WTC11 (cell line): ENCODE measurements around the gene NXN. TPM values are rescaled to one million over a fixed set of nuclear protein-coding genes. Genes with fewer than 3 reads are reported as not detected.

ENCODE experiments used
- ATF1 ChIP-seq: sonication (generic); formaldehyde crosslinking; IDR thresholded peaks from 2 replicates; pipeline ENCODE4 v1.8.1; 2023; ENCODE audit warnings: mild to moderate bottlenecking, moderate library complexity, missing genetic modification reagents
- CTCF ChIP-seq: fragments of 200-600 bp; IDR thresholded peaks from 2 replicates; pipeline ENCODE4 v1.8.0; 2022; ENCODE audit warnings: antibody characterized with exemption
- ELF4 ChIP-seq: sonication (generic); formaldehyde crosslinking; IDR thresholded peaks from 2 replicates; pipeline ENCODE4 v1.8.1; 2022; ENCODE audit warnings: low read depth, mild to moderate bottlenecking, moderate library complexity, missing genetic modification reagents
- ERG ChIP-seq: fragments of 250-450 bp; sonication (Bioruptor Pico); IDR thresholded peaks from 2 replicates; pipeline ENCODE4 v1.8.0; 2021; ENCODE audit warnings: mild to moderate bottlenecking
- FOXK1 ChIP-seq: sonication (generic); formaldehyde crosslinking; IDR thresholded peaks from 2 replicates; pipeline ENCODE4 v1.8.0; 2022; ENCODE audit warnings: mild to moderate bottlenecking, moderate library complexity, missing genetic modification reagents
- JUN ChIP-seq: sonication (generic); formaldehyde crosslinking; IDR thresholded peaks from 2 replicates; pipeline ENCODE4 v1.8.0; 2023; ENCODE audit warnings: mild to moderate bottlenecking, missing genetic modification reagents
- PRDM15 ChIP-seq: sonication (generic); formaldehyde crosslinking; IDR thresholded peaks from 2 replicates; pipeline ENCODE4 v1.8.0; 2022; ENCODE audit warnings: missing genetic modification reagents
- SMAD3 ChIP-seq: sonication (generic); formaldehyde crosslinking; IDR thresholded peaks from 2 replicates; pipeline ENCODE4 v1.8.0; 2022; ENCODE audit warnings: missing genetic modification reagents, mild to moderate bottlenecking, borderline replicate concordance
- TCF7 ChIP-seq: sonication (generic); formaldehyde crosslinking; IDR thresholded peaks from 2 replicates; pipeline ENCODE4 v1.8.0; 2022; ENCODE audit warnings: mild to moderate bottlenecking, low read depth, missing genetic modification reagents, moderate library complexity
- TP53 ChIP-seq: sonication (generic); formaldehyde crosslinking; IDR thresholded peaks from 2 replicates; pipeline ENCODE4 v1.8.1; 2023; ENCODE audit warnings: mild to moderate bottlenecking, missing genetic modification reagents
- ZNF138 ChIP-seq: sonication (generic); formaldehyde crosslinking; conservative IDR thresholded peaks from 2 replicates; pipeline ENCODE4 v1.8.1; 2022; ENCODE audit warnings: mild to moderate bottlenecking, moderate library complexity, missing genetic modification reagents
- ZNF219 ChIP-seq: sonication (generic); formaldehyde crosslinking; IDR thresholded peaks from 2 replicates; pipeline ENCODE4 v1.8.0; 2023; ENCODE audit warnings: missing genetic modification reagents, mild to moderate bottlenecking, borderline replicate concordance
- ZNF281 ChIP-seq: sonication (generic); formaldehyde crosslinking; IDR thresholded peaks from 2 replicates; pipeline ENCODE4 v1.8.0; 2023; ENCODE audit warnings: mild to moderate bottlenecking, missing genetic modification reagents
- ZNF416 ChIP-seq: fragments of 250-450 bp; sonication (Bioruptor Pico); IDR thresholded peaks from 2 replicates; pipeline ENCODE4 v1.9.0; 2021; ENCODE audit warnings: mild to moderate bottlenecking, inconsistent platforms
- ZNF512 ChIP-seq: sonication (generic); formaldehyde crosslinking; IDR thresholded peaks from 2 replicates; pipeline ENCODE4 v1.8.1; 2022; ENCODE audit warnings: missing genetic modification reagents, borderline replicate concordance
- total RNA-seq: library from RNA; stranded (reverse); gene quantifications from 3 replicates; pipeline ENCODE4 v1.2.3, GENCODE V29; 2021
- TF ChIP-seq, protein P1 (sequence below): sonication (generic); formaldehyde crosslinking; IDR thresholded peaks from 2 replicates; pipeline ENCODE4 v1.8.0; 2022; ENCODE audit warnings: mild to moderate bottlenecking, missing genetic modification reagents
- TF ChIP-seq, protein P2 (sequence below): fragments of 250-450 bp; sonication (Bioruptor Pico); conservative IDR thresholded peaks from 2 replicates; pipeline ENCODE4 v1.9.0; 2021; ENCODE audit warnings: mild to moderate bottlenecking
- TF ChIP-seq, protein P3 (sequence below): sonication (generic); formaldehyde crosslinking; IDR thresholded peaks from 2 replicates; pipeline ENCODE4 v1.8.1; 2022; ENCODE audit warnings: low read depth, missing genetic modification reagents, borderline replicate concordance
- TF ChIP-seq, protein P4 (sequence below): sonication (generic); formaldehyde crosslinking; IDR thresholded peaks from 2 replicates; pipeline ENCODE4 v1.8.0; 2022; ENCODE audit warnings: mild to moderate bottlenecking, missing genetic modification reagents

NXN gene
- total RNA-seq, 1 experiment from 2014 or later, result 96.8 TPM

DNA sequence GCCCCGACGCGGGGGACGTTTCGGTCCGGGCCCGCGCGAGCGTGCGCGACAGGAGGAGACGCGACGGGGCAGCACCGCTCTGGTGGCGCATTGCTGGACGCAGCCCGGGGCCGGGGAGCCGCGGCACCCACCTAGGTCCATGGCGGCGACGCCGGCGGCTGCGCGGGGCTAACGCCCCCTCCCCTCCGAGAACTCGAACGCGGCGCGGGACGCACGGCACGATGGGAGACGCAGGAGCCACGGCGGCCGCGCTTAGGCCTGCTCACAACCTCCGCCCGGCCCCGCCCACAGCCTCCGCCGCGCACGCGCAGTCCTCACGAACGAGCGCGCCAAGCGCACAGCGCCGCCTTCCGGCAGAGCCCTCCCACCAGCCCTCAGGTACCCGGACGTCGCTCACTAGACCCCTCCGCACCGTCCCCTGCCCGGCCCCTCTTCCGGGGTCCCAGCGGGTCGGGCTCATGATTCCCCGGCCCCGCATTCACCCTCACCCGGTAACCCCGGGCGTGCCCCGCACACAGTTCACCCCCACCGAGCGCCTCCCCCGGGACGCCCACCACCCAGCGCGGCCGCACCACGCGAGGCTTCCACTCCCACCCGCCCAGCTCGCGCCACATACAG, 227.5 kb downstream of the NXN start, which contains the start of gene GEMIN4 (continued):
- TF ChIP-seq ELF4 (CRISPR knock-in tag) (no peak), TP53 (CRISPR knock-in tag) (no peak; the same call in 1 of the 2 replicates), CTCF (peak; percentile 67), SMAD3 (no peak), ZNF512 (CRISPR knock-in tag) (no peak), ZNF416 (no peak), PRDM15 (CRISPR knock-in tag) (peak; percentile 12), FOXK1 (CRISPR knock-in tag) (peak; percentile 85), ERG (CRISPR knock-in tag) (no peak), ATF1 (no peak), ZNF138 (CRISPR knock-in tag) (no peak), ZNF281 (CRISPR knock-in tag) (no peak), ZNF219 (CRISPR knock-in tag) (0 out of 2 replicates have a peak, but pooled peaks have one; percentile 53), JUN (CRISPR knock-in tag) (0 out of 2 replicates have a peak, but pooled peaks have one; percentile 20), TCF7 (CRISPR knock-in tag) (no peak)
- TF ChIP-seq, protein P1, sequence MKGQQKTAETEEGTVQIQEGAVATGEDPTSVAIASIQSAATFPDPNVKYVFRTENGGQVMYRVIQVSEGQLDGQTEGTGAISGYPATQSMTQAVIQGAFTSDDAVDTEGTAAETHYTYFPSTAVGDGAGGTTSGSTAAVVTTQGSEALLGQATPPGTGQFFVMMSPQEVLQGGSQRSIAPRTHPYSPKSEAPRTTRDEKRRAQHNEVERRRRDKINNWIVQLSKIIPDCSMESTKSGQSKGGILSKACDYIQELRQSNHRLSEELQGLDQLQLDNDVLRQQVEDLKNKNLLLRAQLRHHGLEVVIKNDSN (CRISPR knock-in tag), result peak; percentile 57; the same call in 1 of the 2 replicates
- TF ChIP-seq, protein P2, sequence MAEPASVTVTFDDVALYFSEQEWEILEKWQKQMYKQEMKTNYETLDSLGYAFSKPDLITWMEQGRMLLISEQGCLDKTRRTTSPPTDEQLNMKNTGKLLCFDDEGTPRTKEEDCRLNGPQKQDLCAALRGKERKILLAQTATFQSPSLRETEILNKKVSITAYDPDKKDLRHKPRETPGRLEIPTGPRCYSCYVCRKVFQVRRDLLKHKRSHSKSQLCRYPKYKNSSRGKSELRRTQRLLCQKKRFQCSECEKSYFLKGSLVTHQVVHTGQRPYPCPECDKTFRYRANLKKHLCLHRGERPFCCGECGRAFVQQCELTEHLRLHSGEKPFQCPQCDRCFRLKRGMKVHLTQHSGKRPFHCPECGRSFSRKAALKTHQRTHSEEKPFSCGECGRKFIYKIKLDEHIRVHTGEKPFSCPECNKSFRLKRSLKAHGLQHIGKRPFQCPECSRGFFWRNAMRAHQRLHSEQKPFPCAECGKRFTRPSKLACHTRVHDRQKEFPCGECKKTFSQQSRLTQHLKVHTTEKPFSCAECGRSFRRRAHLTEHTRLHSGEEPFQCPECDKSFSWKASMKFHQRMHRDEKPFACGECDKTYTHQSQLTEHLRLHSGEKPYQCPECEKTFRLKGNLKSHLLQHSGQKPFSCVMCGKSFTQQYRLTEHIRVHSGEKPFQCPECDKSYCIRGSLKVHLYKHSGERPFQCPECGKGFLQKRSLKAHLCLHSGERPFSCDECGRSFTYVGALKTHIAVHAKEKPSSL (CRISPR knock-in tag), result no peak
- TF ChIP-seq, protein P3, sequence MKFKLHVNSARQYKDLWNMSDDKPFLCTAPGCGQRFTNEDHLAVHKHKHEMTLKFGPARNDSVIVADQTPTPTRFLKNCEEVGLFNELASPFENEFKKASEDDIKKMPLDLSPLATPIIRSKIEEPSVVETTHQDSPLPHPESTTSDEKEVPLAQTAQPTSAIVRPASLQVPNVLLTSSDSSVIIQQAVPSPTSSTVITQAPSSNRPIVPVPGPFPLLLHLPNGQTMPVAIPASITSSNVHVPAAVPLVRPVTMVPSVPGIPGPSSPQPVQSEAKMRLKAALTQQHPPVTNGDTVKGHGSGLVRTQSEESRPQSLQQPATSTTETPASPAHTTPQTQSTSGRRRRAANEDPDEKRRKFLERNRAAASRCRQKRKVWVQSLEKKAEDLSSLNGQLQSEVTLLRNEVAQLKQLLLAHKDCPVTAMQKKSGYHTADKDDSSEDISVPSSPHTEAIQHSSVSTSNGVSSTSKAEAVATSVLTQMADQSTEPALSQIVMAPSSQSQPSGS (CRISPR knock-in tag), result no peak; the same call in 1 of the 2 replicates
- TF ChIP-seq, protein P4, sequence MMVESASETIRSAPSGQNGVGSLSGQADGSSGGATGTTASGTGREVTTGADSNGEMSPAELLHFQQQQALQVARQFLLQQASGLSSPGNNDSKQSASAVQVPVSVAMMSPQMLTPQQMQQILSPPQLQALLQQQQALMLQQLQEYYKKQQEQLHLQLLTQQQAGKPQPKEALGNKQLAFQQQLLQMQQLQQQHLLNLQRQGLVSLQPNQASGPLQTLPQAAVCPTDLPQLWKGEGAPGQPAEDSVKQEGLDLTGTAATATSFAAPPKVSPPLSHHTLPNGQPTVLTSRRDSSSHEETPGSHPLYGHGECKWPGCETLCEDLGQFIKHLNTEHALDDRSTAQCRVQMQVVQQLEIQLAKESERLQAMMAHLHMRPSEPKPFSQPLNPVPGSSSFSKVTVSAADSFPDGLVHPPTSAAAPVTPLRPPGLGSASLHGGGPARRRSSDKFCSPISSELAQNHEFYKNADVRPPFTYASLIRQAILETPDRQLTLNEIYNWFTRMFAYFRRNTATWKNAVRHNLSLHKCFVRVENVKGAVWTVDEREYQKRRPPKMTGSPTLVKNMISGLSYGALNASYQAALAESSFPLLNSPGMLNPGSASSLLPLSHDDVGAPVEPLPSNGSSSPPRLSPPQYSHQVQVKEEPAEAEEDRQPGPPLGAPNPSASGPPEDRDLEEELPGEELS (CRISPR knock-in tag), result no peak
